SK-N-SH (cell line): ENCODE data around the gene AGXT2. TPM values are rescaled to one million over a fixed set of nuclear protein-coding genes. Genes with fewer than 3 reads are reported as not detected.

Experiments used
- CTCF ChIA-PET: fragments of 300-600, 350-600 bp; formaldehyde crosslinking; extraction: SDS; loops from one replicate; lab custom pipeline; 2021; lab: Yijun Ruan, JAX
- POLR2A ChIA-PET: fragments of 350-600 bp; sonication (Branson Sonifier 250); formaldehyde crosslinking; extraction: SDS; loops from one replicate; lab custom pipeline; 2020; ENCODE audit warnings: antibody characterized with exemption, inconsistent platforms; lab: Yijun Ruan, JAX
- DNase-seq: peaks from one replicate; pipeline ENCODE4 v3.0.0; 2012
- H2AFZ ChIP-seq: fragments of 200-600 bp; sonication (generic); 2 replicates; pipeline ENCODE4 v1.8.1; 2016; ENCODE audit warnings: antibody characterized with exemption, mild to moderate bottlenecking, low read depth
- H3F3A ChIP-seq: fragments of 200-600 bp; sonication (generic); replicated peaks from 2 replicates; pipeline ENCODE3; 2016; ENCODE audit warnings: antibody characterized with exemption, mild to moderate bottlenecking; ENCODE audit not compliant: insufficient read depth
- H3K27ac ChIP-seq, 2 experiments: fragments of 200-500 bp in 1 of 2; fragments of 200-600 bp in 1 of 2; sonication (Bioruptor generic) in 1 of 2; sonication (generic), shearing (Covaris generic) in 1 of 2; 2 replicates each; pipeline versions ENCODE4 v1.5.1 to v1.6.1; 2014 to 2016; ENCODE audit warnings: low read depth in 2 of 2, inconsistent platforms in 1 of 2, low read length in 1 of 2, mild to moderate bottlenecking in 1 of 2, mixed read lengths in 1 of 2
- H3K27me3 ChIP-seq: fragments of 200-600 bp; sonication (generic), shearing (Covaris generic); 2 replicates; pipeline ENCODE4 v1.6.1; 2016; ENCODE audit warnings: mixed run types; ENCODE audit not compliant: insufficient read depth
- H3K36me3 ChIP-seq, 2 experiments: fragments of 200-500 bp in 1 of 2; fragments of 200-600 bp in 1 of 2; sonication (Bioruptor generic) in 1 of 2; sonication (generic) in 1 of 2; replicated peaks in 1 of 2; 2 replicates each; pipeline versions ENCODE3 to v1.5.1; 2014 to 2016; ENCODE audit warnings: low read length in 1 of 2, mild to moderate bottlenecking in 1 of 2; ENCODE audit not compliant: insufficient read depth in 2 of 2, control insufficient read depth in 1 of 2
- H3K4me1 ChIP-seq, 2 experiments: fragments of 200-500 bp in 1 of 2; fragments of 200-600 bp in 1 of 2; sonication (Bioruptor generic) in 1 of 2; sonication (generic), shearing (Covaris generic) in 1 of 2; 2 replicates each; pipeline versions ENCODE4 v1.5.1 to v1.6.1; 2014 to 2016; ENCODE audit warnings: low read depth in 1 of 2, low read length in 1 of 2, mixed run types in 1 of 2; ENCODE audit not compliant: insufficient read depth in 2 of 2, control insufficient read depth in 1 of 2
- H3K4me2 ChIP-seq: fragments of 200-600 bp; sonication (generic), shearing (Covaris generic); 2 replicates; pipeline ENCODE4 v1.6.1; 2017; ENCODE audit warnings: mixed run types
- H3K4me3 ChIP-seq, 2 experiments: fragments of 200-500 bp in 1 of 2; fragments of 200-600 bp in 1 of 2; sonication (Bioruptor generic) in 1 of 2; sonication (generic), shearing (Covaris generic) in 1 of 2; 2 replicates each; pipeline versions ENCODE4 v1.5.1 to v1.8.1; 2014 to 2016; ENCODE audit warnings: low read depth in 2 of 2, inconsistent platforms in 1 of 2, low read length in 1 of 2, mild to moderate bottlenecking in 1 of 2, mixed read lengths in 1 of 2, moderate library complexity in 1 of 2
- H3K79me2 ChIP-seq: fragments of 200-600 bp; sonication (generic); 2 replicates; pipeline ENCODE4 v1.8.1; 2017; ENCODE audit warnings: mild to moderate bottlenecking; ENCODE audit not compliant: insufficient read depth
- H3K9ac ChIP-seq: fragments of 200-600 bp; sonication (generic); 2 replicates; pipeline ENCODE4 v1.6.1; 2017; ENCODE audit warnings: mixed run types
- H3K9me2 ChIP-seq: fragments of 200-600 bp; sonication (generic); 2 replicates; pipeline ENCODE4 v1.6.1; 2017; ENCODE audit warnings: mixed run types
- H3K9me3 ChIP-seq: fragments of 200-600 bp; sonication (generic); 2 replicates; pipeline ENCODE4 v1.6.1; 2017; ENCODE audit warnings: mixed run types, mild to moderate bottlenecking, moderate library complexity
- H4K20me1 ChIP-seq: fragments of 200-600 bp; sonication (generic); 2 replicates; pipeline ENCODE4 v1.6.1; 2017; ENCODE audit warnings: mild to moderate bottlenecking, mixed run types; ENCODE audit not compliant: insufficient read depth
- ELF1 ChIP-seq: IDR thresholded peaks from 2 replicates; pipeline ENCODE4 v1.4.0; 2012
- EP300 ChIP-seq, 2 experiments: IDR thresholded peaks; 2 replicates each; pipeline versions ENCODE4 v1.4.0 to v1.6.1; 2012; ENCODE audit warnings: borderline replicate concordance in 1 of 2, low read depth in 1 of 2, low read length in 1 of 2
- EZH2phosphoT487 ChIP-seq: fragments of 200-600 bp; sonication (generic); IDR thresholded peaks from 2 replicates; pipeline ENCODE4 v1.6.1; 2017; ENCODE audit warnings: low read depth, mixed run types, mild to moderate bottlenecking, antibody characterized with exemption, moderate library complexity, borderline replicate concordance
- FOSL2 ChIP-seq: IDR thresholded peaks from 2 replicates; pipeline ENCODE4 v1.4.0; 2012; ENCODE audit warnings: low read depth, mild to moderate bottlenecking, moderate library complexity, borderline replicate concordance
- FOXJ3 ChIP-seq: sonication (generic); formaldehyde crosslinking; IDR thresholded peaks from 2 replicates; pipeline ENCODE4 v1.5.1; 2020; ENCODE audit warnings: mild to moderate bottlenecking, missing genetic modification reagents
- GATA2 ChIP-seq: sonication (generic); formaldehyde crosslinking; IDR thresholded peaks from 2 replicates; pipeline ENCODE4 v1.5.0; 2020; ENCODE audit warnings: mild to moderate bottlenecking, missing genetic modification reagents
- MXI1 ChIP-seq: IDR thresholded peaks from 2 replicates; pipeline ENCODE4 v1.6.1; 2012; ENCODE audit warnings: mild to moderate bottlenecking, low read depth, low read length, improper control_type of control experiment
- NRF1 ChIP-seq: IDR thresholded peaks from 2 replicates; pipeline ENCODE4 v1.6.1; 2012; ENCODE audit warnings: low read depth, mild to moderate bottlenecking, low read length
- RAD21 ChIP-seq: IDR thresholded peaks from 2 replicates; pipeline ENCODE4 v1.6.1; 2012; ENCODE audit warnings: mild to moderate bottlenecking, low read length
- RCOR1 ChIP-seq: fragments of 150-350 bp; IDR thresholded peaks from 2 replicates; pipeline ENCODE4 v1.6.1; 2017; ENCODE audit warnings: antibody characterized with exemption, low read length
- SMC3 ChIP-seq: IDR thresholded peaks from 2 replicates; pipeline ENCODE4 v1.6.1; 2012; ENCODE audit warnings: low read depth, low read length, improper control_type of control experiment
- TAF1 ChIP-seq: IDR thresholded peaks from 2 replicates; pipeline ENCODE4 v1.6.1; 2012; ENCODE audit warnings: low read depth, mild to moderate bottlenecking, low read length, moderate library complexity, borderline replicate concordance
- TCF12 ChIP-seq: IDR thresholded peaks from 2 replicates; pipeline ENCODE4 v1.4.0; 2012
- TEAD4 ChIP-seq: IDR thresholded peaks from 2 replicates; pipeline ENCODE4 v1.4.0; 2012; ENCODE audit warnings: mild to moderate bottlenecking, borderline replicate concordance; ENCODE audit not compliant: insufficient read depth
- WGBS: methylation state at CpG from one replicate; pipeline ENCODE4 v1.1.6; 2017; ENCODE audit warnings: low lambda C conversion rate; 5-methylcytosine and 5-hydroxymethylcytosine counted together
- polyA plus RNA-seq, 3 experiments: library from polyadenylated mRNA; depleted of rRNA; stranded (reverse); fragments of >200 nt; gene quantifications; 2 replicates each; pipeline ENCODE4 v1.2.3, GENCODE V29; 2012
- TF ChIP-seq, protein P1 (sequence below): fragments of 150-350 bp; IDR thresholded peaks from 2 replicates; pipeline ENCODE4 v1.6.1; 2017; ENCODE audit warnings: antibody characterized with exemption, low read length, low read depth, borderline replicate concordance
- TF ChIP-seq, protein P2 (sequence below): fragments of 200-600 bp; sonication (generic); IDR thresholded peaks from 2 replicates; pipeline ENCODE4 v1.6.1; 2017; ENCODE audit warnings: antibody characterized with exemption, mild to moderate bottlenecking, moderate library complexity
- TF ChIP-seq, protein P3 (sequence below): IDR thresholded peaks from 2 replicates; pipeline ENCODE4 v1.4.0; 2012; ENCODE audit warnings: low read depth, borderline replicate concordance
- TF ChIP-seq, protein P4 (sequence below): IDR thresholded peaks from 2 replicates; pipeline ENCODE4 v1.6.1; 2012; ENCODE audit warnings: mild to moderate bottlenecking, low read depth, low read length, moderate library complexity

The AGXT2 gene
- polyA plus RNA-seq, 1 of the 3 experiments (the other 2 are of a cell fraction), result not detected

DNA sequence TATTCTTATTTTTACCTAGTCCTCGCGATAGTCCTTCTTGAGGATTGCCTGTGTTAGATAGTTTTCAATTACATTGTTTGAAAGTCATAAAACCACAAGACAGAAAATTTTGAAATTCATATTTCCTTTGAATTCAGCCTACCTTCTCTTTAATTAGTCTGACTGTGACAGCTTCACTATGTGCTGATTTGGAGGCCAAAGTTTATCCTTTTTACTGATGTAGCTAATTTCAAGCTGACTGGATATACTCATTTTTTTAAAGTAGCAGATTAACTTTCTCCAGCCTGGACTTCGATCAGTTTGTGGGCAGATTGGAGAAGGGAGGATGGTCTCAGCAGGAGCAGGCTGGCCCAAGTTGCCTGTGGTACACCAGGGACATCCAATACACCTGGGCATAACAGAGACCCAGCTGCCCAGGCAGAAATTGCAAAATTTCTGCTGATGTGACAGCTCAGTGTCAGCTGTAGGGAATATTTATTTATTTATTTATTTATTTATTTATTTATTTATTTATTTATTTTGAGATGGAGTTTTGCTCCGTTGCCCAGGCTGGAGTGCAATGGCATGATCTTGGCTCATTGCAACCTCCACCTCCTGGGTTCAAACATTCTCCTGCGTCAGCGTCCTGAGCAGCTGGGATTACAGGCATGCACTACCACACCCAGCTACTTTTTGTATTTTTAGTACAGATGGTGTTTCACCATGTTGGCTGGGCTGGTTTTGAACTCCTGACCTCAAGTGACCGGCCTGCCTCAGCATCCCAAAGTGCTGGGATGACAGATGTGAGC lies 24.2 kb downstream of the AGXT2 start (continued):
- TF ChIP-seq, protein P1, sequence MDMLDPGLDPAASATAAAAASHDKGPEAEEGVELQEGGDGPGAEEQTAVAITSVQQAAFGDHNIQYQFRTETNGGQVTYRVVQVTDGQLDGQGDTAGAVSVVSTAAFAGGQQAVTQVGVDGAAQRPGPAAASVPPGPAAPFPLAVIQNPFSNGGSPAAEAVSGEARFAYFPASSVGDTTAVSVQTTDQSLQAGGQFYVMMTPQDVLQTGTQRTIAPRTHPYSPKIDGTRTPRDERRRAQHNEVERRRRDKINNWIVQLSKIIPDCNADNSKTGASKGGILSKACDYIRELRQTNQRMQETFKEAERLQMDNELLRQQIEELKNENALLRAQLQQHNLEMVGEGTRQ, result no peak
- TF ChIP-seq EZH2phosphoT487 (no peak), GATA2 (CRISPR knock-in tag) (no peak)
- TF ChIP-seq, all 33 proteins: peak for 0

DNA sequence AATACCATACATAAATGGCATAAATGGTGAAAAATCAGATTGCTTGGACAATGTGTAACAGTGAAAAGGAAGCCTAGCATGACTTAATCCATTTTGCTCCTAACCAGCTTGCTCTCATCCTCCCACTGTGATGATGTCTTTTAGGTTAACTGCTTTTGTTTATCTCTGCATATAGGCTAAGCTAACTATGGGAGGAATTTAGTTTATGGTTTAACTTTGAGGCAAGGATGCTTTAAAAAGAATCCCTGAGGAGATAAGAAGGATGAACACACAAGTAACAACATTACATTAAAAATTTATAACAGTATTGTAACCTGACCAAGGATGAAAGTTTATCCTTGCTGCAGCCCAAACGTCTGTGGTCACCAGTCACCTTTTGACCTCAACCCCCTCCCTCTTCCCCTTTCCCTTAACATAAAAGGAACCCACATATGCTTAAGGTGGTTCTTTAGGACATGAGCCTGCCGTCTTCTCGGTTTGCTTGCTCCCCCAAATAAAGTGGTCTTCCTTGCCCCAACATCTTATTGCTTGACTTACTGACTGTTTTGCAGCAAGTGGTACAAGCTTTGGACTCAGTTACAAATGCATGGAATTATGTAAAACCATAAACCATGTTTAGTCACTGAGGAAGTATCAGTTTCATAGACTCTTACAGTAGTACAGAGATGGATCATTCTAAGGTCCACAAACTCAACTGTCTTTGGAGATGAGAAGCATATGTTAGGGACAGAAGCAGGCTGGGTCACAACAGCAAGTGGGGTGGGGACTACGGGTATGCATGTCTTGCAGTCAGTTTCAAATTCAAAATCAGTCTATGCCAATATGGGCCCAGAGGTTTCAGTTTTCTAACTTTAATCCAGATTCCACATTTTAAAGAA lies 31.3 kb downstream of the AGXT2 start:
- no peak overlapping the region for H3K4me3 ChIP-seq
- H3K4me2 ChIP-seq, result no peak overlapping the region
- H3K4me1 ChIP-seq, result no peaks in the 10 kb centered on the region
- no peaks in the 10 kb centered on the region for H3F3A ChIP-seq
- ChIA-PET CTCF (interaction anchor here (2.2 kb wide), 1 partner anchor 13 kb away, joined by 9 read pairs; no protein-coding TSS in a partner anchor), POLR2A (no interaction called here)
- H3K9me2 ChIP-seq, result no peaks in the 10 kb centered on the region
- no peaks in the 10 kb centered on the region for H3K9me3 ChIP-seq
- no peak overlapping the region for H3K9ac ChIP-seq
- WGBS, result 4% methylated on average over 4 of the region's 4 CpGs
- no peaks in the 10 kb centered on the region for H3K79me2 ChIP-seq
- no peak overlapping the region for H2AFZ ChIP-seq
- peaks cover 21% of the 10 kb centered on the region for H3K27me3 ChIP-seq
- DNase-seq, result no peak
- H3K27ac ChIP-seq, result no peak overlapping the region
- no peaks in the 10 kb centered on the region for H4K20me1 ChIP-seq
- H3K36me3 ChIP-seq, result no peaks in the 10 kb centered on the region
- no peak for TF ChIP-seq NRF1
- TF ChIP-seq FOSL2, result no peak
- TF ChIP-seq EP300 (IDR thresholded peaks at IDR 0.05; ENCODE audit: borderline replicate concordance in 1 of 2, low read depth in 1 of 2, low read length in 1 of 2), result no peak
- TF ChIP-seq, protein P2, sequence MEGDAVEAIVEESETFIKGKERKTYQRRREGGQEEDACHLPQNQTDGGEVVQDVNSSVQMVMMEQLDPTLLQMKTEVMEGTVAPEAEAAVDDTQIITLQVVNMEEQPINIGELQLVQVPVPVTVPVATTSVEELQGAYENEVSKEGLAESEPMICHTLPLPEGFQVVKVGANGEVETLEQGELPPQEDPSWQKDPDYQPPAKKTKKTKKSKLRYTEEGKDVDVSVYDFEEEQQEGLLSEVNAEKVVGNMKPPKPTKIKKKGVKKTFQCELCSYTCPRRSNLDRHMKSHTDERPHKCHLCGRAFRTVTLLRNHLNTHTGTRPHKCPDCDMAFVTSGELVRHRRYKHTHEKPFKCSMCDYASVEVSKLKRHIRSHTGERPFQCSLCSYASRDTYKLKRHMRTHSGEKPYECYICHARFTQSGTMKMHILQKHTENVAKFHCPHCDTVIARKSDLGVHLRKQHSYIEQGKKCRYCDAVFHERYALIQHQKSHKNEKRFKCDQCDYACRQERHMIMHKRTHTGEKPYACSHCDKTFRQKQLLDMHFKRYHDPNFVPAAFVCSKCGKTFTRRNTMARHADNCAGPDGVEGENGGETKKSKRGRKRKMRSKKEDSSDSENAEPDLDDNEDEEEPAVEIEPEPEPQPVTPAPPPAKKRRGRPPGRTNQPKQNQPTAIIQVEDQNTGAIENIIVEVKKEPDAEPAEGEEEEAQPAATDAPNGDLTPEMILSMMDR, result no peak
- no peak for TF ChIP-seq MXI1
- TF ChIP-seq, protein P1, result no peak
- no peak for TF ChIP-seq SMC3
- TF ChIP-seq GATA2 (CRISPR knock-in tag), result no peak
- TF ChIP-seq, protein P3, sequence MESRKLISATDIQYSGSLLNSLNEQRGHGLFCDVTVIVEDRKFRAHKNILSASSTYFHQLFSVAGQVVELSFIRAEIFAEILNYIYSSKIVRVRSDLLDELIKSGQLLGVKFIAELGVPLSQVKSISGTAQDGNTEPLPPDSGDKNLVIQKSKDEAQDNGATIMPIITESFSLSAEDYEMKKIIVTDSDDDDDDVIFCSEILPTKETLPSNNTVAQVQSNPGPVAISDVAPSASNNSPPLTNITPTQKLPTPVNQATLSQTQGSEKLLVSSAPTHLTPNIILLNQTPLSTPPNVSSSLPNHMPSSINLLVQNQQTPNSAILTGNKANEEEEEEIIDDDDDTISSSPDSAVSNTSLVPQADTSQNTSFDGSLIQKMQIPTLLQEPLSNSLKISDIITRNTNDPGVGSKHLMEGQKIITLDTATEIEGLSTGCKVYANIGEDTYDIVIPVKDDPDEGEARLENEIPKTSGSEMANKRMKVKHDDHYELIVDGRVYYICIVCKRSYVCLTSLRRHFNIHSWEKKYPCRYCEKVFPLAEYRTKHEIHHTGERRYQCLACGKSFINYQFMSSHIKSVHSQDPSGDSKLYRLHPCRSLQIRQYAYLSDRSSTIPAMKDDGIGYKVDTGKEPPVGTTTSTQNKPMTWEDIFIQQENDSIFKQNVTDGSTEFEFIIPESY, result no peak
- TF ChIP-seq RCOR1, result no peak
- TF ChIP-seq TAF1, result no peak
- TF ChIP-seq RAD21, result no peak
- no peak for TF ChIP-seq FOXJ3 (CRISPR knock-in tag)
- TF ChIP-seq, protein P4, sequence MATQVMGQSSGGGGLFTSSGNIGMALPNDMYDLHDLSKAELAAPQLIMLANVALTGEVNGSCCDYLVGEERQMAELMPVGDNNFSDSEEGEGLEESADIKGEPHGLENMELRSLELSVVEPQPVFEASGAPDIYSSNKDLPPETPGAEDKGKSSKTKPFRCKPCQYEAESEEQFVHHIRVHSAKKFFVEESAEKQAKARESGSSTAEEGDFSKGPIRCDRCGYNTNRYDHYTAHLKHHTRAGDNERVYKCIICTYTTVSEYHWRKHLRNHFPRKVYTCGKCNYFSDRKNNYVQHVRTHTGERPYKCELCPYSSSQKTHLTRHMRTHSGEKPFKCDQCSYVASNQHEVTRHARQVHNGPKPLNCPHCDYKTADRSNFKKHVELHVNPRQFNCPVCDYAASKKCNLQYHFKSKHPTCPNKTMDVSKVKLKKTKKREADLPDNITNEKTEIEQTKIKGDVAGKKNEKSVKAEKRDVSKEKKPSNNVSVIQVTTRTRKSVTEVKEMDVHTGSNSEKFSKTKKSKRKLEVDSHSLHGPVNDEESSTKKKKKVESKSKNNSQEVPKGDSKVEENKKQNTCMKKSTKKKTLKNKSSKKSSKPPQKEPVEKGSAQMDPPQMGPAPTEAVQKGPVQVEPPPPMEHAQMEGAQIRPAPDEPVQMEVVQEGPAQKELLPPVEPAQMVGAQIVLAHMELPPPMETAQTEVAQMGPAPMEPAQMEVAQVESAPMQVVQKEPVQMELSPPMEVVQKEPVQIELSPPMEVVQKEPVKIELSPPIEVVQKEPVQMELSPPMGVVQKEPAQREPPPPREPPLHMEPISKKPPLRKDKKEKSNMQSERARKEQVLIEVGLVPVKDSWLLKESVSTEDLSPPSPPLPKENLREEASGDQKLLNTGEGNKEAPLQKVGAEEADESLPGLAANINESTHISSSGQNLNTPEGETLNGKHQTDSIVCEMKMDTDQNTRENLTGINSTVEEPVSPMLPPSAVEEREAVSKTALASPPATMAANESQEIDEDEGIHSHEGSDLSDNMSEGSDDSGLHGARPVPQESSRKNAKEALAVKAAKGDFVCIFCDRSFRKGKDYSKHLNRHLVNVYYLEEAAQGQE, result no peak
- TF ChIP-seq TEAD4, result no peak
- TF ChIP-seq TCF12, result no peak
- TF ChIP-seq ELF1, result no peak
